Breast epithelium (tissue), 4 donors: ENCODE results near the gene NDUFAF5. TPM values are rescaled to one million over a fixed set of nuclear protein-coding genes. Genes with fewer than 3 reads are reported as not detected.

Experiments used
- DNase-seq, 2 donors: peaks; one replicate each; pipeline ENCODE4 v3.0.0-alpha.2; 2019; ENCODE audit warnings: low spot score in 2 of 2
- H3K27ac ChIP-seq, 2 donors: fragments of 200-600 bp; sonication (generic) in 1 of 2; one replicate each; pipeline ENCODE4 v1.5.1; 2016 to 2019; ENCODE audit warnings: mild to moderate bottlenecking in 1 of 2
- H3K27me3 ChIP-seq, 2 donors: fragments of 200-600 bp; sonication (generic) in 1 of 2; one replicate each; pipeline versions ENCODE4 v1.5.1 to v1.6.0; 2017 to 2019; ENCODE audit warnings: control low read depth in 1 of 2, mild to moderate bottlenecking in 1 of 2
- H3K36me3 ChIP-seq: fragments of 200-600 bp; one replicate; pipeline ENCODE4 v1.5.1; 2019
- H3K4me1 ChIP-seq, 2 donors: fragments of 200-600 bp; sonication (generic); one replicate each; pipeline ENCODE4 v1.5.1; 2016 to 2019; ENCODE audit warnings: control low read depth in 1 of 2
- H3K4me3 ChIP-seq, 3 donors: fragments of 200-600 bp; sonication (generic); 1 replicate in 2 of 3; 2 replicates in 1 of 3; pipeline ENCODE4 v1.5.1; 2016 to 2019; ENCODE audit warnings: mild to moderate bottlenecking in 3 of 3, moderate library complexity in 2 of 3
- H3K9me3 ChIP-seq, 2 donors: fragments of 200-600 bp; sonication (generic) in 1 of 2; one replicate each; pipeline ENCODE4 v1.5.1; 2016 to 2019; ENCODE audit warnings: control low read depth in 1 of 2
- CTCF ChIP-seq, 3 donors: fragments of 450-650 bp; IDR thresholded peaks; one replicate each; pipeline ENCODE4 v1.5.1; 2016 to 2017; ENCODE audit warnings: antibody characterized with exemption in 3 of 3, mild to moderate bottlenecking in 3 of 3, moderate library complexity in 3 of 3
- POLR2A ChIP-seq: fragments of 450-650 bp; IDR thresholded peaks from one replicate; pipeline ENCODE4 v1.6.1; 2016; ENCODE audit warnings: antibody characterized with exemption, mild to moderate bottlenecking, moderate library complexity
- POLR2AphosphoS5 ChIP-seq, 3 donors: sonication (generic); formaldehyde crosslinking; IDR thresholded peaks; one replicate each; pipeline ENCODE4 v1.6.1; 2017; ENCODE audit warnings: antibody characterized with exemption in 3 of 3
- intact Hi-C: fragments of 100-400 bp; cut with DNase I; formaldehyde crosslinking; loops from one replicate; pipeline ENCODE4 v1.15.1; 2023; ENCODE audit warnings: low total_unique reads
- total RNA-seq, 3 donors: library from RNA; depleted of rRNA; stranded (reverse); fragments of >200 nt; gene quantifications; one replicate each; pipeline ENCODE4 v1.1.0, GENCODE V29; 2016

The NDUFAF5 gene
- total RNA-seq, 3 donors from 2014 or later, result 15.7 to 20.5 (median 17.0) TPM

DNA sequence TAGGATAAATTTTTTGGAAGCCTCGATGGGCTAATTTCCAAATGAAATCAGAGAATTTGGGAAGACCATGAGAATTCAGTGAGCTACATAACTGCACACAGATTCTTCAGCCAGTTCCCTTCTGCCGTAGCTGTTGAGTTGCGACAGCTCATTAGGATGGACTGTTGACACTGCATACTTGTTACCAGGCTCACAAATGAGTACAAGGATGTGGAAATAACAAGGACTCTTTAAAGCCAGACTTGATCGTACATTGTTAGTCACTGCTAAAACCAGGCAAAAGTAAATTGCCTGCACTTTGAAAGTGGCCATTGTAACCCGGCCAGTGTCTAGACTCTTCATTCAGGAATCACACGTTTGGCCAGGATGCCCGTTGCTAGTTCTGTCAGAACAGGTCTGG, 37.0 kb downstream of the NDUFAF5 start:
- TF ChIP-seq POLR2AphosphoS5 (IDR thresholded peaks at IDR 0.05) (no peak), CTCF (IDR thresholded peaks at IDR 0.05) (no peak), POLR2A (no peak)
- Histone ChIP-seq H3K36me3 (no peaks in the 10 kb centered on the region), H3K27me3 (no peaks in the 10 kb centered on the region), H3K4me1 (no peaks in the 10 kb centered on the region), H3K4me3 (no peak overlapping the region), H3K9me3 (no peaks in the 10 kb centered on the region), H3K27ac (peak overlapping the region; percentile 30 to 44)
- intact Hi-C loops, result no loop called here
- no peak for DNase-seq

- H3K27ac ChIP-seq, result peak overlapping the region; percentile 30 to 44
Measured at GRCh38 chr20:13822459-13822858, 37.6 kb downstream of the NDUFAF5 start.

GRCh38 chr20:13824459-13824858, 39.6 kb downstream of the NDUFAF5 start:
- intact Hi-C loops, result no loop called here
- no peak overlapping the region for H3K4me3 ChIP-seq
- no peaks in the 10 kb centered on the region for H3K9me3 ChIP-seq
- no peaks in the 10 kb centered on the region for H3K27me3 ChIP-seq
- H3K27ac ChIP-seq, result no peak overlapping the region
- no peak for TF ChIP-seq CTCF (IDR thresholded peaks at IDR 0.05)
- TF ChIP-seq POLR2A, result no peak
- TF ChIP-seq POLR2AphosphoS5 (IDR thresholded peaks at IDR 0.05), result no peak
- no peak for DNase-seq
- H3K4me1 ChIP-seq, result no peaks in the 10 kb centered on the region
- no peaks in the 10 kb centered on the region for H3K36me3 ChIP-seq

More at GRCh38 chr20:13822459-13822858, 37.6 kb downstream of the NDUFAF5 start:
- H3K9me3 ChIP-seq, result no peaks in the 10 kb centered on the region
- no peaks in the 10 kb centered on the region for H3K27me3 ChIP-seq
- H3K4me1 ChIP-seq, result no peaks in the 10 kb centered on the region
- H3K36me3 ChIP-seq, result no peaks in the 10 kb centered on the region
- intact Hi-C loops, result no loop called here
- TF ChIP-seq CTCF (IDR thresholded peaks at IDR 0.05) (no peak), POLR2AphosphoS5 (IDR thresholded peaks at IDR 0.05) (no peak), POLR2A (no peak)
- H3K4me3 ChIP-seq, result no peak overlapping the region
- no peak for DNase-seq

- H3K36me3 ChIP-seq, result no peaks in the 10 kb centered on the region
- no peaks in the 10 kb centered on the region for H3K4me1 ChIP-seq
- intact Hi-C loops, result no loop called here
- TF ChIP-seq POLR2AphosphoS5 (IDR thresholded peaks at IDR 0.05) (no peak), POLR2A (no peak), CTCF (IDR thresholded peaks at IDR 0.05) (no peak)
- H3K27ac ChIP-seq, result no peak overlapping the region
- H3K9me3 ChIP-seq, result no peaks in the 10 kb centered on the region
- H3K27me3 ChIP-seq, result no peaks in the 10 kb centered on the region
- no peak overlapping the region for H3K4me3 ChIP-seq
- DNase-seq, result no peak
Measured at GRCh38 chr20:13825465-13825864, 40.6 kb downstream of the NDUFAF5 start.

GRCh38 chr20:13831476-13831875, 46.6 kb downstream of the NDUFAF5 start:
- no peaks in the 10 kb centered on the region for H3K9me3 ChIP-seq
- no peaks in the 10 kb centered on the region for H3K27me3 ChIP-seq
- intact Hi-C loops, result no loop called here
- no peaks in the 10 kb centered on the region for H3K4me1 ChIP-seq
- no peaks in the 10 kb centered on the region for H3K36me3 ChIP-seq
- H3K27ac ChIP-seq, result no peak overlapping the region
- no peak overlapping the region for H3K4me3 ChIP-seq
- no peak for DNase-seq
- TF ChIP-seq POLR2A, result no peak

DNA sequence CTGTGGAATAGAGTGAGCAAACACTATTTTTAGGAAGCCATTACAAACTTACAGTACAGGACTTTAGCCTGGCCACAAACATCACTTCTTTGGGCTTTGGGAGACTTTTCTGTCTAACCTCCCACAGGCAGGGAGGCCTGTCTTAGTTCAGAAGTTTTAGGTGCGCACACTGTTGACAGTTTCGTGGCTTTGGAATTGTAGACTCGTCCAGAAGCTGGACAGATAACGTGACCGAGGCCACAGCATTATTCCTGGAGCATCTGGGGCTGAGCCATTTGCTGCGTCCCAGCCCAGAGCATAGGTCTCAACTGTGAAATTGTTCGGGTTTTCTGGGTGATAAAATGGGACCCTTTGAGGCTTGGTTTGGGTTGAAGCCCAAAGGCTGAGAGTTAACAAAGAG, 53.8 kb downstream of the NDUFAF5 start:
- Histone ChIP-seq H3K27ac (no peak overlapping the region), H3K9me3 (no peaks in the 10 kb centered on the region), H3K36me3 (no peaks in the 10 kb centered on the region), H3K27me3 (no peaks in the 10 kb centered on the region), H3K4me3 (no peak overlapping the region), H3K4me1 (no peaks in the 10 kb centered on the region)
- no peak for DNase-seq
- intact Hi-C loops, result no loop called here
- TF ChIP-seq CTCF (IDR thresholded peaks at IDR 0.05) (no peak), POLR2A (no peak), POLR2AphosphoS5 (IDR thresholded peaks at IDR 0.05) (no peak)
